Bladder microvascular endothelial cell (primary cell): Measurements from ENCODE around the gene PLEK. TPM values are rescaled to one million over a fixed set of nuclear protein-coding genes. Genes with fewer than 3 reads are reported as not detected.

Source experiments
- total RNA-seq: library from RNA; depleted of rRNA; stranded (reverse); fragments of >200 nt; gene quantifications from 2 replicates; pipeline ENCODE4 v1.2.3, GENCODE V29; 2014

Gene PLEK, protein sequence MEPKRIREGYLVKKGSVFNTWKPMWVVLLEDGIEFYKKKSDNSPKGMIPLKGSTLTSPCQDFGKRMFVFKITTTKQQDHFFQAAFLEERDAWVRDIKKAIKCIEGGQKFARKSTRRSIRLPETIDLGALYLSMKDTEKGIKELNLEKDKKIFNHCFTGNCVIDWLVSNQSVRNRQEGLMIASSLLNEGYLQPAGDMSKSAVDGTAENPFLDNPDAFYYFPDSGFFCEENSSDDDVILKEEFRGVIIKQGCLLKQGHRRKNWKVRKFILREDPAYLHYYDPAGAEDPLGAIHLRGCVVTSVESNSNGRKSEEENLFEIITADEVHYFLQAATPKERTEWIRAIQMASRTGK
- 0.06 and 0.16 TPM in 2 replicates for total RNA-seq

GRCh38 chr2:68365087-68365486, at the start of gene PLEK:
Gene PLEK (plus strand): TSS chr2:68365282. CDS start chr2:68365352, 70 bp downstream.

DNA sequence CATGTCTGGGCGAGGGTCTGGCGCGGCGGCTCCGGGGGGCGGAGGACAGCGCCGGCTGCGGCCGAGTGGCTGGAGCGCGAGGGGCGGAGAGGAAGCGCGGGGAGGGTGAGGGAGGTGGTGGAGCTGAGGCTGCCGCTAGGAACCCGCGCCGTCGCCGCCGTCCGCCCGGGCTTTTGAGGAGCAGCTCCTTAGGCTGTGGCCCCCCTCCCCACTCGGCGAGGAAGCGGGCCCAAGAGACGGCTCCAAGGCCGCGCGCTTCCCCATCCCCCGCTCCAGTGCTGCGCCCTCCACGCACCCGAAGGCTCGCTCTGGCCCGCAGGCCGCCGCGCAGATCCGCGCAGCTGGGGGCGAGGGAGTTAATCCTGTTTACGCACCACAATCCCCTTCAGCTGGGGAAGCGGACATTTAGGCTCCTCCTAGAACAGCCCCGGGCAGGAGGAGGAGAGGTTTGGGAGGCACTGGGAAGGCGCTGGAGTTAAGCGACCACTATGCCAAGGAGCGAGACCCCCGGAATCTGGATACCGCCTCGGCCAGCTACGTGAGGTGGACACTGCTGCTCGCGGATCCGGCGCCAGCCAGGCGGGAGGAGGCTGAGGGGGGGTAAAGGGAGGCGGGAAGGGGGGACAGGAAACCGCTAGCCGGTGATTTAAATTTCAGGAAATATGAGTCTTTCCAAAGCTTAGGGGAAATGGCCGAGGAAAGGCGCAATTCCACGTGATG, 45.5 kb upstream of the PLEK start, which contains the start of gene CNRIP1:
Gene CNRIP1, minus strand, starts transcription at position 552 of the 720 bp plus-strand sequence. Its CDS starts 549 bp downstream, at position 3.

Other genes with a start within 250 kb of the PLEK start
- gene PNO1, start 207.4 kb upstream of the PLEK start, total RNA-seq, result 6.5 and 14.7 TPM in 2 replicates
- gene PPP3R1, start 112.8 kb upstream of the PLEK start, total RNA-seq, result 16.2 and 36.7 TPM in 2 replicates
- 34.0 and 42.7 TPM in 2 replicates for gene CNRIP1, start 45.3 kb upstream of the PLEK start, total RNA-seq
- gene FBXO48, start 102.0 kb downstream of the PLEK start, total RNA-seq, result 0.16 and 0.50 TPM in 2 replicates
- 2.1 and 8.1 TPM in 2 replicates for gene APLF, start 102.3 kb downstream of the PLEK start, total RNA-seq